Caco-2 (cell line): ENCODE results near the gene COL4A4. TPM values are rescaled to one million over a fixed set of nuclear protein-coding genes. Genes with fewer than 3 reads are reported as not detected.

Experiments used
- BruUV-seq: library from RNA; stranded (reverse); fragments of 400-500 nt; replicated peaks from 2 replicates; lab custom pipeline; 2021; lab: Mats Ljungman, UMichigan
- CTCF ChIA-PET: fragments of 300-600 bp; sonication (Branson Sonifier 250); formaldehyde crosslinking; loops from one replicate; lab custom pipeline; 2022; ENCODE audit warnings: antibody characterized with exemption; lab: Charles Lee
- POLR2A ChIA-PET: fragments of 300-600 bp; sonication (Branson Sonifier 250); formaldehyde crosslinking; loops from one replicate; lab custom pipeline; 2022; ENCODE audit warnings: antibody characterized with exemption; lab: Charles Lee
- DNase-seq, 2 experiments: peaks; one replicate each; pipeline versions ENCODE4 v3.0.0 to v3.0.0-alpha.2; 2020 to 2022
- H3K27me3 ChIP-seq: replicated peaks from 2 replicates; pipeline ENCODE4 v1.6.0; 2011; ENCODE audit warnings: low read length; ENCODE audit not compliant: control insufficient read depth, insufficient read depth
- H3K36me3 ChIP-seq: 2 replicates; pipeline ENCODE4 v1.5.1; 2011; ENCODE audit warnings: low read length; ENCODE audit not compliant: control insufficient read depth, insufficient read depth
- H3K4me1 ChIP-seq: fragments of 250-450 bp; sonication (Bioruptor Pico); 2 replicates; pipeline ENCODE4 v1.5.1; 2020; ENCODE audit warnings: mild to moderate bottlenecking
- H3K4me3 ChIP-seq: 2 replicates; pipeline ENCODE4 v1.5.1; 2011; ENCODE audit warnings: low read depth, mild to moderate bottlenecking, control low read depth, low read length
- H3K9me3 ChIP-seq: fragments of 250-450 bp; sonication (Bioruptor Pico); 2 replicates; pipeline ENCODE4 v1.5.1; 2020; ENCODE audit warnings: mild to moderate bottlenecking, moderate library complexity
- H3K27ac Mint-ChIP-seq: one replicate; pipeline ENCODE4 v1.8.0; 2022; ENCODE audit warnings: mixed read lengths; ENCODE audit not compliant: unreplicated experiment
- H3K27me3 Mint-ChIP-seq: one replicate; pipeline ENCODE4 v1.8.0; 2022; ENCODE audit warnings: mixed read lengths; ENCODE audit not compliant: insufficient read depth, unreplicated experiment
- H3K36me3 Mint-ChIP-seq: one replicate; pipeline ENCODE4 v1.8.0; 2022; ENCODE audit warnings: mild to moderate bottlenecking, mixed read lengths; ENCODE audit not compliant: insufficient read depth, unreplicated experiment
- H3K4me1 Mint-ChIP-seq: one replicate; pipeline ENCODE4 v1.8.0; 2022; ENCODE audit warnings: low read depth, mixed read lengths; ENCODE audit not compliant: unreplicated experiment
- H3K4me3 Mint-ChIP-seq: one replicate; pipeline ENCODE4 v1.8.0; 2022; ENCODE audit warnings: mild to moderate bottlenecking, moderate library complexity, mixed read lengths; ENCODE audit not compliant: unreplicated experiment
- H3K9me3 Mint-ChIP-seq: one replicate; pipeline ENCODE4 v1.8.0; 2022; ENCODE audit warnings: mixed read lengths; ENCODE audit not compliant: unreplicated experiment
- CTCF ChIP-seq, 2 experiments: fragments of 200-600 bp in 1 of 2; IDR thresholded peaks; 1 replicate in 1 of 2; 2 replicates in 1 of 2; pipeline versions ENCODE4 v1.5.1 to v1.8.0; 2011 to 2022; ENCODE audit warnings: antibody characterized with exemption in 1 of 2, control low read depth in 1 of 2, inconsistent platforms in 1 of 2, low read depth in 1 of 2, low read length in 1 of 2, mild to moderate bottlenecking in 1 of 2, moderate library complexity in 1 of 2; ENCODE audit not compliant: insufficient read depth in 1 of 2, severe bottlenecking in 1 of 2, unreplicated experiment in 1 of 2
- intact Hi-C: fragments of 100-400 bp; cut with micrococcal nuclease; formaldehyde crosslinking; loops from one replicate; pipeline ENCODE4 v1.10.0; 2022; ENCODE audit not compliant: unreplicated experiment
- total RNA-seq: library from RNA; stranded (reverse); gene quantifications from 2 replicates; pipeline ENCODE4 v1.2.3, GENCODE V29; 2022

The COL4A4 gene
- total RNA-seq, 1 experiment from 2014 or later, result 8.7 TPM

GRCh38 chr2:227115761-227116160 lies 48.2 kb downstream of the COL4A4 start:
- no peak for DNase-seq
- BruUV-seq, result no TSS peak
- Histone ChIP-seq H3K4me1 (no peaks in the 10 kb centered on the region), H3K4me3 (no peak overlapping the region), H3K36me3 (no peaks in the 10 kb centered on the region), H3K27me3 (no peaks in the 10 kb centered on the region), H3K9me3 (no peaks in the 10 kb centered on the region)
- no peak overlapping the region for H3K4me3 Mint-ChIP-seq
- ChIA-PET CTCF (no interaction called here), POLR2A (no interaction called here)
- H3K36me3 Mint-ChIP-seq, result no peaks in the 10 kb centered on the region
- TF ChIP-seq CTCF (IDR thresholded peaks at IDR 0.05; ENCODE audit: insufficient read depth in 1 of 2, low read depth in 1 of 2, low read length in 1 of 2, severe bottlenecking in 1 of 2, unreplicated experiment in 1 of 2), result no peak
- H3K4me1 Mint-ChIP-seq, result no peaks in the 10 kb centered on the region
- intact Hi-C loops, result no loop called here
- H3K9me3 Mint-ChIP-seq, result no peaks in the 10 kb centered on the region
- H3K27ac Mint-ChIP-seq, result no peak overlapping the region
- no peaks in the 10 kb centered on the region for H3K27me3 Mint-ChIP-seq

GRCh38 chr2:227106845-227107759 lies 56.9 kb downstream of the COL4A4 start:
- H3K36me3 ChIP-seq, result no peaks in the 10 kb centered on the region

GRCh38 chr2:227103583-227103982 lies 60.4 kb downstream of the COL4A4 start:
- CTCF ChIA-PET, result no interaction called here
- Mint-ChIP-seq H3K27ac (no peak overlapping the region), H3K4me3 (no peak overlapping the region), H3K9me3 (no peaks in the 10 kb centered on the region), H3K27me3 (no peaks in the 10 kb centered on the region), H3K4me1 (no peaks in the 10 kb centered on the region), H3K36me3 (peaks cover 5% of the 10 kb centered on the region)
- Histone ChIP-seq H3K9me3 (no peaks in the 10 kb centered on the region), H3K27me3 (no peaks in the 10 kb centered on the region), H3K36me3 (no peaks in the 10 kb centered on the region), H3K4me3 (no peak overlapping the region), H3K4me1 (no peaks in the 10 kb centered on the region)
- no TSS peak for BruUV-seq
- intact Hi-C loops, result no loop called here
- no peak for TF ChIP-seq CTCF (IDR thresholded peaks at IDR 0.05; ENCODE audit: insufficient read depth in 1 of 2, low read depth in 1 of 2, low read length in 1 of 2, severe bottlenecking in 1 of 2, unreplicated experiment in 1 of 2)
- POLR2A ChIA-PET, result no interaction called here
- DNase-seq, result no peak

More at GRCh38 chr2:227106845-227107759, 56.9 kb downstream of the COL4A4 start:
- intact Hi-C loops, result loop anchor here (1.0 to 2.0 kb wide), 6 partner anchors 74 to 1437 kb away; no protein-coding TSS in a partner anchor
- Histone ChIP-seq H3K27me3 (no peaks in the 10 kb centered on the region), H3K4me3 (no peak overlapping the region), H3K4me1 (no peaks in the 10 kb centered on the region), H3K9me3 (no peaks in the 10 kb centered on the region)
- H3K36me3 Mint-ChIP-seq, result peaks cover 5% of the 10 kb centered on the region
- ChIA-PET CTCF (no interaction called here), POLR2A (no interaction called here)
- no peaks in the 10 kb centered on the region for H3K9me3 Mint-ChIP-seq
- H3K4me3 Mint-ChIP-seq, result no peak overlapping the region
- TF ChIP-seq CTCF (IDR thresholded peaks at IDR 0.05; ENCODE audit: insufficient read depth in 1 of 2, low read depth in 1 of 2, low read length in 1 of 2, severe bottlenecking in 1 of 2, unreplicated experiment in 1 of 2), result peak; percentile 56 to 71
- no peak overlapping the region for H3K27ac Mint-ChIP-seq
- no peaks in the 10 kb centered on the region for H3K4me1 Mint-ChIP-seq
- H3K27me3 Mint-ChIP-seq, result no peaks in the 10 kb centered on the region
- no TSS peak for BruUV-seq
- DNase-seq, result peak; percentile 51 to 70
